ENCODE measurements around the gene POTEJ. TPM values are rescaled to one million over a fixed set of nuclear protein-coding genes. Genes with fewer than 3 reads are reported as not detected.
"Not testable (repeated sequence)": the region's sequence is repeated elsewhere in the genome, so short reads cannot be mapped to it uniquely, and the experiment has no call there.

Gene POTEJ

GRCh38 chr2:130693474-130693873, 82.2 kb downstream of the POTEJ start:
- not testable (repeated sequence) for H3K4me3 ChIP-seq (ENCODE audit: low read length); H3K27me3 ChIP-seq (ENCODE audit: control insufficient read depth, insufficient read depth, low read length); H3K4me1 ChIP-seq (ENCODE audit: control insufficient read depth, insufficient read depth, low read length); H3K9ac ChIP-seq (ENCODE audit: low read depth, low read length); H3K36me3 ChIP-seq (ENCODE audit: insufficient read depth, low read length); H3K9me3 ChIP-seq (replicated peaks; ENCODE audit: low read length); H3K4me2 ChIP-seq (ENCODE audit: low read length)

- H3K9ac ChIP-seq (ENCODE audit: low read depth, low read length); H3K4me2 ChIP-seq (ENCODE audit: low read length); H3K4me1 ChIP-seq (ENCODE audit: control insufficient read depth, insufficient read depth, low read length); H3K36me3 ChIP-seq (ENCODE audit: insufficient read depth, low read length); H3K27me3 ChIP-seq (ENCODE audit: control insufficient read depth, insufficient read depth, low read length); H3K4me3 ChIP-seq (ENCODE audit: low read length); H3K9me3 ChIP-seq (replicated peaks; ENCODE audit: low read length): not testable (repeated sequence)
These were observed 92.0 kb downstream of the POTEJ start for GRCh38 chr2:130703250-130703649.

Small RNA genes lying within 50 kb of the gene (small RNA-seq; reads per million reads assigned to genes)
- gene RF00017 (not detected), gene RNU6-848P (not detected)

Measured in skeletal muscle satellite cell (primary cell).